ENCODE results near the gene PJA1. TPM values are rescaled to one million over a fixed set of nuclear protein-coding genes. Genes with fewer than 3 reads are reported as not detected.

Gene PJA1
- polyA plus RNA-seq, 1 of the 3 experiments (the other 2 are of a cell fraction) = 16.5 TPM

- no peaks in the 10 kb centered on the region for H3K9me2 ChIP-seq
- H3K4me3 ChIP-seq (ENCODE audit: low read depth in 2 of 2, low read length in 1 of 2) = no peak overlapping the region
- H4K20me1 ChIP-seq (ENCODE audit: insufficient read depth) = no peaks in the 10 kb centered on the region
- no peak for TF ChIP-seq NFIC (IDR thresholded peaks at IDR 0.05; ENCODE audit: borderline replicate concordance)
- TF ChIP-seq FOXJ3 (CRISPR knock-in tag; IDR thresholded peaks at IDR 0.05) = no peak
- no peak for TF ChIP-seq NRF1 (IDR thresholded peaks at IDR 0.05; ENCODE audit: low read depth, low read length)
- TF ChIP-seq, protein P1, sequence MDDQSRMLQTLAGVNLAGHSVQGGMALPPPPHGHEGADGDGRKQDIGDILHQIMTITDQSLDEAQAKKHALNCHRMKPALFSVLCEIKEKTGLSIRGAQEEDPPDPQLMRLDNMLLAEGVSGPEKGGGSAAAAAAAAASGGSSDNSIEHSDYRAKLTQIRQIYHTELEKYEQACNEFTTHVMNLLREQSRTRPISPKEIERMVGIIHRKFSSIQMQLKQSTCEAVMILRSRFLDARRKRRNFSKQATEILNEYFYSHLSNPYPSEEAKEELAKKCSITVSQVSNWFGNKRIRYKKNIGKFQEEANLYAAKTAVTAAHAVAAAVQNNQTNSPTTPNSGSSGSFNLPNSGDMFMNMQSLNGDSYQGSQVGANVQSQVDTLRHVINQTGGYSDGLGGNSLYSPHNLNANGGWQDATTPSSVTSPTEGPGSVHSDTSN (IDR thresholded peaks at IDR 0.05) = no peak
- TF ChIP-seq FOXM1 (IDR thresholded peaks at IDR 0.05; ENCODE audit: low read depth) = no peak
- TF ChIP-seq SIN3A (IDR thresholded peaks at IDR 0.05; ENCODE audit: borderline replicate concordance, low read depth, low read length) = no peak
- TF ChIP-seq RCOR1 (IDR thresholded peaks at IDR 0.05; ENCODE audit: low read length) = no peak
- TF ChIP-seq JUND (IDR thresholded peaks at IDR 0.05) = no peak
- TF ChIP-seq EP300 (IDR thresholded peaks at IDR 0.05; ENCODE audit: borderline replicate concordance in 1 of 2, low read depth in 1 of 2, low read length in 1 of 2) = no peak
- TF ChIP-seq GABPA (IDR thresholded peaks at IDR 0.05; ENCODE audit: low read depth) = no peak
- TF ChIP-seq, protein P2, sequence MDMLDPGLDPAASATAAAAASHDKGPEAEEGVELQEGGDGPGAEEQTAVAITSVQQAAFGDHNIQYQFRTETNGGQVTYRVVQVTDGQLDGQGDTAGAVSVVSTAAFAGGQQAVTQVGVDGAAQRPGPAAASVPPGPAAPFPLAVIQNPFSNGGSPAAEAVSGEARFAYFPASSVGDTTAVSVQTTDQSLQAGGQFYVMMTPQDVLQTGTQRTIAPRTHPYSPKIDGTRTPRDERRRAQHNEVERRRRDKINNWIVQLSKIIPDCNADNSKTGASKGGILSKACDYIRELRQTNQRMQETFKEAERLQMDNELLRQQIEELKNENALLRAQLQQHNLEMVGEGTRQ (IDR thresholded peaks at IDR 0.05; ENCODE audit: borderline replicate concordance, low read depth, low read length) = no peak
- TF ChIP-seq, protein P3, sequence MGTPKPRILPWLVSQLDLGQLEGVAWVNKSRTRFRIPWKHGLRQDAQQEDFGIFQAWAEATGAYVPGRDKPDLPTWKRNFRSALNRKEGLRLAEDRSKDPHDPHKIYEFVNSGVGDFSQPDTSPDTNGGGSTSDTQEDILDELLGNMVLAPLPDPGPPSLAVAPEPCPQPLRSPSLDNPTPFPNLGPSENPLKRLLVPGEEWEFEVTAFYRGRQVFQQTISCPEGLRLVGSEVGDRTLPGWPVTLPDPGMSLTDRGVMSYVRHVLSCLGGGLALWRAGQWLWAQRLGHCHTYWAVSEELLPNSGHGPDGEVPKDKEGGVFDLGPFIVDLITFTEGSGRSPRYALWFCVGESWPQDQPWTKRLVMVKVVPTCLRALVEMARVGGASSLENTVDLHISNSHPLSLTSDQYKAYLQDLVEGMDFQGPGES (IDR thresholded peaks at IDR 0.05; ENCODE audit: low read depth, low read length) = no peak
- no peak for TF ChIP-seq RFX5 (IDR thresholded peaks at IDR 0.05; ENCODE audit: low read length)
- no peak for TF ChIP-seq SMC3 (IDR thresholded peaks at IDR 0.05; ENCODE audit: low read depth, low read length)
- no peak for TF ChIP-seq RAD21 (IDR thresholded peaks at IDR 0.05; ENCODE audit: low read length)
- TF ChIP-seq TEAD4 (IDR thresholded peaks at IDR 0.05; ENCODE audit: borderline replicate concordance, insufficient read depth) = no peak
- TF ChIP-seq MEF2A (IDR thresholded peaks at IDR 0.05; ENCODE audit: borderline replicate concordance, low read depth) = no peak
- no peak for TF ChIP-seq FOSL2 (IDR thresholded peaks at IDR 0.05; ENCODE audit: borderline replicate concordance, low read depth)
- TF ChIP-seq, protein P4, sequence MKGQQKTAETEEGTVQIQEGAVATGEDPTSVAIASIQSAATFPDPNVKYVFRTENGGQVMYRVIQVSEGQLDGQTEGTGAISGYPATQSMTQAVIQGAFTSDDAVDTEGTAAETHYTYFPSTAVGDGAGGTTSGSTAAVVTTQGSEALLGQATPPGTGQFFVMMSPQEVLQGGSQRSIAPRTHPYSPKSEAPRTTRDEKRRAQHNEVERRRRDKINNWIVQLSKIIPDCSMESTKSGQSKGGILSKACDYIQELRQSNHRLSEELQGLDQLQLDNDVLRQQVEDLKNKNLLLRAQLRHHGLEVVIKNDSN (IDR thresholded peaks at IDR 0.05; ENCODE audit: borderline replicate concordance, low read depth) = no peak
- TF ChIP-seq ELF1 (IDR thresholded peaks at IDR 0.05) = no peak
- H3K9me3 ChIP-seq = no peaks in the 10 kb centered on the region
- H3K27me3 ChIP-seq (ENCODE audit: insufficient read depth) = no peaks in the 10 kb centered on the region; the same call in 1 of the 2 replicates
- H3K9ac ChIP-seq = no peak overlapping the region
- no peak overlapping the region for H3K27ac ChIP-seq (ENCODE audit: low read depth in 2 of 2, low read length in 1 of 2)
- DNase-seq = no peak
- ChIA-PET POLR2A (no interaction called here), CTCF (interaction anchor here (0.6 to 1.0 kb wide), 2 partner anchors 9 to 14 kb away, joined by 3 read pairs; no protein-coding TSS in a partner anchor)
- H3F3A ChIP-seq (replicated peaks; ENCODE audit: insufficient read depth) = no peaks in the 10 kb centered on the region
- no peaks in the 10 kb centered on the region for H3K79me2 ChIP-seq (ENCODE audit: insufficient read depth)
- H2AFZ ChIP-seq (ENCODE audit: low read depth) = no peak overlapping the region
- WGBS (ENCODE audit: low lambda C conversion rate) = 4% methylated on average over 2 of the region's 2 CpGs
- no peaks in the 10 kb centered on the region for H3K36me3 ChIP-seq (replicated peaks in 1 of 2; ENCODE audit: control insufficient read depth in 1 of 2, insufficient read depth in 2 of 2, low read length in 1 of 2)
- H3K4me2 ChIP-seq = no peak overlapping the region
- peaks cover 0 to 17% of the 10 kb centered on the region in 2 experiments; a peak in 1 of 4 replicates for H3K4me1 ChIP-seq (ENCODE audit: control insufficient read depth in 1 of 2, insufficient read depth in 2 of 2, low read depth in 1 of 2, low read length in 1 of 2)
These were observed 27.4 kb upstream of the PJA1 start for GRCh38 chrX:69192603-69193002.
